Activated effector memory CD4-positive, alpha-beta T cell treated with anti-CD3 and anti-CD28 coated beads, Interleukin-2, amount 50 U/mL, for 16 hours (primary cell): ENCODE results near the gene DQX1.
"Not testable (repeated sequence)": the region's sequence is repeated elsewhere in the genome, so short reads cannot be mapped to it uniquely, and the experiment has no call there.

Source experiments
- DNase-seq: peaks from one replicate; pipeline ENCODE4 v3.0.0-alpha.2; 2020

The DQX1 gene

GRCh38 chr2:74491648-74492544 is 34.1 kb downstream of the DQX1 start:
- no peak for DNase-seq

DNA sequence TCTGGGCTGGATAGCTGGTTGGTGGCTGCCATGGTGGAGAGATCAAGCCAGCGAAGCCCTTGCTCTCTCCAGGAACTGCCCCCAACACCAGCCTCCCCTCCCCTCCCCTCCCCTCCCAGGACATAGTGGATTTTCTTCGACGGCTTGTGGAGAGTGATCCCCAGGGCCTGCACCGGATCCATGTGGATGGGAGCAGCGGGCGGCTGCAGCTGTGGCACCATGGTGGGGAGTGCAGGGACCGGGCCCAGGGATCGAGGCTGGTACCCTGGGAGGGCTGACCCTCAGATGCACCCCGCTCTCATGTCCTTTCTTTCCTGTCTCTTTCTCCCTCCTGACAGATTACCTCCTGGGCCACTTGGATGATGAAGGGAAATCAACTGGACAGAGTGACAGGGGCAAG is 36.1 kb downstream of the DQX1 start:
- no peak for DNase-seq

GRCh38 chr2:74488643-74489481 is 37.2 kb downstream of the DQX1 start:
- no peak for DNase-seq

DNA sequence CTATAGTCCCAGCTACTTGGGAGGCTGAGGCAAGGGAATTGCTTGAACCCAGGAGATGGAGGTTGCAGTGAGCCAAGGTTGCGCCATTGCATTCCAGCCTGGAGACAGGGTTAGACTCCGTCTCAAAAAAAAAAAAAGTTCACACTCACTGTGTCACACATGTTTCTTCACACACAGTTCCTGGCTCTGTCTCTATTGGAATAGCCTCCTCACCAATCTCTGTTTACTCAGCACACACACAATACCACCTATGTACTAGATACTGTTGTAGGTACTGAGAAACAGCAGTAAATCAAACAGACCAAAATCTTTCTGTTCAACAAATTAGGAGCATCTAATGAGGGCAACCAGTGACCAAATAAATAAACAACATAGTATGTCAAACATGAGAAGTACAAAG is 39.9 kb downstream of the DQX1 start:
- no peak for DNase-seq

- DNase-seq = not testable (repeated sequence)
Observed at GRCh38 chr2:74483675-74484164, 42.3 kb downstream of the DQX1 start.

- peak; percentile 96 for DNase-seq
Observed at GRCh38 chr2:74482801-74483674, 43.0 kb downstream of the DQX1 start, which contains the start of the genes CCDC142 and TTC31. Gene CCDC142 (minus strand): TSS chr2:74482998. CDS start chr2:74482837, 161 bp downstream. Gene TTC31 (plus strand): TSS chr2:74483081. CDS start chr2:74483096, 15 bp downstream.

DNA sequence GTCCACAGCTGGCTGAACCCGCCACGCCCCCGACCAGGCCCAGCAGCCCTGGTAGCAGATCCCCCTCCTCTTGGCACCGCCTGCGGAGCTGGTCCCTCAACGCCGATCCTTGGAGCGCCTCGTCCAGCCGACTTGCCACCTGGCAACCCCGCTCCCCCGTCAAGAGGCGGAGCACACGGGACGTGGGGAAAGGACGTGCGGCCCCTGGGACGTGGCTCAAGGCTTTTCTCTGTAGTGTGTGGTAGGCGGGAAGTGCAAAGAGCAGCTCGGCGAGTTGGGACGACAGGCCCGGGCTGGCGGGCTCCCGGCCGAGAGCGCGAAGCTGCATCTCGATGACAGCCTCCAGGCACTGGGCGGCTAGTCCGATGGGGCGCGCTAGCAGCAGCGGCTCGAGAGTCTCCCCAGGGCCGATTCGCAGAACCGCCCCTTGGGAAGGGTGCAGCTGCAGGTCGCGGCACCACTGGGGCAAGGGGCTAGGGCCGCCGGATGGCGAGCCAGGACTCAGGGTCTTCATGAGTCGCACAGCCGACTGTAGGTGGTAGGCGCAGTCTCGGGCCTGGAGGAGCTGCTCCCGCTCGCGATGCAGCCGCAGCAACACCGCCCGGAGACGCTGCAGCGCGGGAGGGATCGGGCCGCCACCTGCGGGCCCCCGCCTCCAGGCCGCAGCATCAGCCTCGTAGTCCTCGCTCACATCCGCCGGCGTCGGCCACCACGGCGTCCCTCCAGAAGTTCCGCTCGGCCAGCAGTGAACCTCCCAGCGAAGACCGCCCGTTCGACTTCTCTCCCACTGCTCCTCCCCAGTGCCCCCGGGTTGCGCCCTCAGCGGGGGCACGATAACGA is 43.9 kb downstream of the DQX1 start:
- peak; percentile 84 for DNase-seq

- no peak for DNase-seq
Observed at GRCh38 chr2:74481431-74481830, 44.6 kb downstream of the DQX1 start.

DNA sequence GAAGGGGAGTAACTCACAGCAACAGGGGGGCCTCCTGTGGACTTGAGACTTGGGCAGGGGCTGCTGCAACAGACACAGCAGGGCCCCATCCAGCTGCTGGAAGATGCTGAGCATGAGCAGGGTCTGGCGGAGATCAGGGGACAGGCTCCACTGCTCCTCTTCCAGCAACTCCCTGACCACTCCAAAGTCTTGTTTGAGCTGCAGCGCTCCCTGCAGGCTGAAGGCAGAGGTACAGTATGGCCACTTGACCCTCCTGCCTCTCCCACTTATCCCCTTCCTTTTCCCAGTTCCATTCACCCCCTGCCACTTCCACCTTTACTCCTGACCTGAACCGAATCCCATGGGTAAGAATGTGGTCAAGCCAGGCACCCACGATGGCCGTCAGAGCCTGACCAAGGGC is 51.1 kb downstream of the DQX1 start:
- DNase-seq = no peak

GRCh38 chr2:74474481-74474880 is 51.5 kb downstream of the DQX1 start:
- no peak for DNase-seq

- DNase-seq = no peak
Observed at GRCh38 chr2:74472945-74473258, 53.1 kb downstream of the DQX1 start.

DNA sequence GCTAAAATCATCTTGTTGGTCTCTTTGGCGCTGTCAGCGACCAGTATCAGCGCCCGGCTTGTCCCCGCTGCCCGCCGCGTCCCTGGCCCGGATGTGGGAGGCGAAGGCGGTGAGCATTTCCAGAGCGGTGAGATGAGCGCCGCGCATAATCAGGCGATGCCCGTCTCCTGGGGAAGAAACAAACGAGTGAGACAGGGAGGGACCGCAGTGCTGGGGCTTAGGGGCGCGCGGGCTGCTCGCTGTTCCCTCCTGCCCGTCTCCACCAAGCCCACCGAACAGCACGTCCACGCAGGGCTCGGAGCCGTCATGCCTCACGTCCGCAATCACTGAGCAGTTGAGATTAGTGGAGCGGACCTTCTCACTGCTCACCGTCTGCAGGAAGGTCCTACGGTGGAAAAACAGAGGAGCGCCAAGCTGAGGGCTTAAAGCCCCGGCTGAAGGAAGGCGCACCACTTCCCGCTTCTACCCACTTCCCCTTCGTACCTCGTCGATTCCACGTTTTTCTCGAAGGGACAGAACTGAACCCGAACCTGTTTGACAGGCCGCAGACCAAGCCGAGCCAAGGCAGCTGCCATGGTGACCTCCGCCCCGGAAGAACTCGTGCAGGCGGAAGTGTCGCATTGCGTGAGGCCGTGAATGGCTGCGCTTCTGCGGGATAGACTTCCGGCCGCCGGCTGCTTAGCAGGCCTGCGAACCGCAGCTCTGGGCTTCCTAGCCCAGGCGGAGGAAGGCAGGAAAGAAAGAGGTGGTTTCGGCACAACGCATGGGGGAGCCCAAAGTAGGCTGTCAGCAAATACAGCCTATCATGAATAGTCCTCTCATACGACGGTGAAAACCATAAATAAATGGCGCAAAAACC is 53.7 kb downstream of the DQX1 start, which contains the start of gene MRPL53:
Gene MRPL53, minus strand, starts transcription at position 595 of the 859 bp plus-strand sequence. Its CDS starts 20 bp downstream, at position 575.
- DNase-seq = peak; percentile 98

GRCh38 chr2:74471332-74472065 is 54.5 kb downstream of the DQX1 start:
- DNase-seq = no peak

DNA sequence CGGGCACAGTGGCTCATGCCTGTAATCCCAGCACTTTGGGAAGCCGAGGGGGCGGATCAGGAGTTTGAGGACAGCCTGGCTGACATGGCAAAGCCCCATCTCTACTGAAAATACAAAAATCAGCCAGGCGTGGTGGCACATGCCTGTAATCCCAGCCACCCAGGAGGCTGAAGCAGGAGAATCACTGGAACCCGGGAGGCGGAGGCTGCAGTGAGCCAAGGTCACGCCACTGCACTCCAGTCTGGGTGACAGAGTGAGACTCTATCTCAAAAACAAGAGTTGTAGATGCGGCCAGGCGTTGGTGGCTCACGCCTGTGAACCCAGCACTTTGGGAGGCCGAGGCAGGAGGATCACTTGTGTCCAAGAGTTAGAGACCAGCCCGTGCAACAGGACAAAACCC is 55.3 kb downstream of the DQX1 start:
- not testable (repeated sequence) for DNase-seq
